RWPE2 (cell line): Measurements from ENCODE around the gene GBP3.

ENCODE experiments used
- ATAC-seq: fragments of 200-7000 bp; cut with Tn5 transposase; 3 replicates; pipeline ENCODE4 v1.9.1; 2021; ENCODE audit warnings: low read depth
- DNase-seq: peaks from one replicate; pipeline ENCODE4 v3.0.0-alpha.2; 2020; ENCODE audit warnings: low spot score
- H3K27ac ChIP-seq: fragments of 450-650 bp; 2 replicates; pipeline ENCODE4 v1.5.1; 2017; ENCODE audit warnings: mild to moderate bottlenecking; ENCODE audit not compliant: poor library complexity, severe bottlenecking
- H3K27me3 ChIP-seq: fragments of 250-450 bp; sonication (Bioruptor Pico); 2 replicates; pipeline ENCODE4 v1.5.1; 2021; ENCODE audit warnings: mild to moderate bottlenecking, moderate library complexity; ENCODE audit not compliant: insufficient read depth, poor library complexity, severe bottlenecking
- H3K36me3 ChIP-seq: fragments of 250-450 bp; sonication (Bioruptor Pico); 2 replicates; pipeline ENCODE4 v1.5.1; 2020; ENCODE audit warnings: low read depth, mild to moderate bottlenecking, moderate library complexity
- H3K4me1 ChIP-seq: fragments of 250-450 bp; sonication (Bioruptor Pico); 2 replicates; pipeline ENCODE4 v1.5.1; 2021; ENCODE audit warnings: mild to moderate bottlenecking, moderate library complexity; ENCODE audit not compliant: insufficient read depth, poor library complexity, severe bottlenecking
- H3K4me3 ChIP-seq: fragments of 250-450 bp; sonication (Bioruptor Pico); 2 replicates; pipeline ENCODE4 v1.5.1; 2021; ENCODE audit warnings: mild to moderate bottlenecking, moderate library complexity; ENCODE audit not compliant: severe bottlenecking
- H3K9me3 ChIP-seq: fragments of 250-450 bp; sonication (Bioruptor Pico); 2 replicates; pipeline ENCODE4 v1.5.1; 2021; ENCODE audit warnings: mild to moderate bottlenecking, moderate library complexity; ENCODE audit not compliant: severe bottlenecking
- CTCF ChIP-seq: fragments of 450-650 bp; IDR thresholded peaks from one replicate; pipeline ENCODE4 v1.5.1; 2017; ENCODE audit warnings: mild to moderate bottlenecking, moderate library complexity; ENCODE audit not compliant: poor library complexity, severe bottlenecking

Gene GBP3

GRCh38 chr1:89064632-89065031, 42.0 kb upstream of the GBP3 start:
- no peaks in the 10 kb centered on the region for H3K36me3 ChIP-seq
- H3K27me3 ChIP-seq: no peaks in the 10 kb centered on the region
- H3K9me3 ChIP-seq: no peaks in the 10 kb centered on the region
- H3K27ac ChIP-seq: peak overlapping the region; percentile 30
- H3K4me1 ChIP-seq: peaks cover 12% of the 10 kb centered on the region
- DNase-seq (no peak), ATAC-seq (peak; percentile 51)
- peak overlapping the region; percentile 23 for H3K4me3 ChIP-seq
- TF ChIP-seq CTCF: no peak

- H3K4me1 ChIP-seq: peaks cover 12% of the 10 kb centered on the region
- ATAC-seq: no peak
- TF ChIP-seq CTCF: no peak
These were observed 40.4 kb upstream of the GBP3 start for GRCh38 chr1:89063094-89063493.

GRCh38 chr1:89060091-89060490, 37.4 kb upstream of the GBP3 start:
- H3K4me1 ChIP-seq: peaks cover 8% of the 10 kb centered on the region
- H3K4me3 ChIP-seq: no peak overlapping the region

More at GRCh38 chr1:89063094-89063493, 40.4 kb upstream of the GBP3 start:
- H3K9me3 ChIP-seq: no peaks in the 10 kb centered on the region
- H3K36me3 ChIP-seq: no peaks in the 10 kb centered on the region
- no peak overlapping the region for H3K4me3 ChIP-seq
- DNase-seq: no peak
- no peaks in the 10 kb centered on the region for H3K27me3 ChIP-seq
- H3K27ac ChIP-seq: no peak overlapping the region

GRCh38 chr1:89051955-89052312, 29.3 kb upstream of the GBP3 start:
- ATAC-seq (no peak), DNase-seq (no peak)
- no peak for TF ChIP-seq CTCF
- Histone ChIP-seq H3K36me3 (no peaks in the 10 kb centered on the region), H3K27me3 (no peaks in the 10 kb centered on the region), H3K4me3 (no peak overlapping the region), H3K9me3 (no peaks in the 10 kb centered on the region), H3K27ac (no peak overlapping the region), H3K4me1 (no peaks in the 10 kb centered on the region)

More at GRCh38 chr1:89060091-89060490, 37.4 kb upstream of the GBP3 start:
- peaks cover 9% of the 10 kb centered on the region for H3K36me3 ChIP-seq
- DNase-seq (no peak), ATAC-seq (no peak)
- H3K27ac ChIP-seq: no peak overlapping the region
- H3K27me3 ChIP-seq: no peaks in the 10 kb centered on the region
- H3K9me3 ChIP-seq: no peaks in the 10 kb centered on the region
- TF ChIP-seq CTCF: no peak

- H3K36me3 ChIP-seq: no peaks in the 10 kb centered on the region
- no peak for TF ChIP-seq CTCF
- no peak overlapping the region for H3K27ac ChIP-seq
- ATAC-seq: no peak
- no peaks in the 10 kb centered on the region for H3K4me1 ChIP-seq
- H3K27me3 ChIP-seq: no peaks in the 10 kb centered on the region
- H3K4me3 ChIP-seq: no peak overlapping the region
- H3K9me3 ChIP-seq: no peaks in the 10 kb centered on the region
- DNase-seq: no peak
These were observed 28.8 kb upstream of the GBP3 start for GRCh38 chr1:89051300-89051954.
